GM19324 (cell line): ENCODE measurements around the gene TRPV4.

ENCODE experiments used
- ATAC-seq: cut with Tn5 transposase; IDR thresholded peaks from one replicate; pipeline ENCODE4 v1.9.1; 2021; ENCODE audit warnings: mild to moderate bottlenecking, moderate library complexity; ENCODE audit not compliant: unreplicated experiment, low FRiP score

The TRPV4 gene

GRCh38 chr12:109744986-109745942 is 87.9 kb downstream of the TRPV4 start:
- no peak for ATAC-seq

DNA sequence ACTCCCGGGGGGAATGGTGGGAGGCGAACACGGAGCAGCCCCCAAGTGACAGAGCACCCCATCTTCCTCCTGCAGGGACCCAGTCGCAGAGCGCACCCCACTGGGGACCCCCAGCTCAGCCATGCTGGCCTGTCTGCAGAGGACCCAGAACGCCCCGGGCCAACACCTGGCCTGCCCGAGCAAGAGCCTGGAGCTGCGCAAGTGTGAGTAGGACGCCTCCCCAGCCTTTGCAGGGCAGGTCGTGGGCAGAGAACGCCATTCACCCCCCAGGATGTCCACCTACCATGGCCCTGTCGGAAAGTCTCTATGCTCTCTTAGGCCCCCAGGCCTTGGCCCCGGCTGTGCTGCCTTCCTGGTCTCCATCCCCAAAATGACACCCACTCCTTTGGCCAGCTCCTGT is 89.2 kb downstream of the TRPV4 start:
- ATAC-seq: no peak

DNA sequence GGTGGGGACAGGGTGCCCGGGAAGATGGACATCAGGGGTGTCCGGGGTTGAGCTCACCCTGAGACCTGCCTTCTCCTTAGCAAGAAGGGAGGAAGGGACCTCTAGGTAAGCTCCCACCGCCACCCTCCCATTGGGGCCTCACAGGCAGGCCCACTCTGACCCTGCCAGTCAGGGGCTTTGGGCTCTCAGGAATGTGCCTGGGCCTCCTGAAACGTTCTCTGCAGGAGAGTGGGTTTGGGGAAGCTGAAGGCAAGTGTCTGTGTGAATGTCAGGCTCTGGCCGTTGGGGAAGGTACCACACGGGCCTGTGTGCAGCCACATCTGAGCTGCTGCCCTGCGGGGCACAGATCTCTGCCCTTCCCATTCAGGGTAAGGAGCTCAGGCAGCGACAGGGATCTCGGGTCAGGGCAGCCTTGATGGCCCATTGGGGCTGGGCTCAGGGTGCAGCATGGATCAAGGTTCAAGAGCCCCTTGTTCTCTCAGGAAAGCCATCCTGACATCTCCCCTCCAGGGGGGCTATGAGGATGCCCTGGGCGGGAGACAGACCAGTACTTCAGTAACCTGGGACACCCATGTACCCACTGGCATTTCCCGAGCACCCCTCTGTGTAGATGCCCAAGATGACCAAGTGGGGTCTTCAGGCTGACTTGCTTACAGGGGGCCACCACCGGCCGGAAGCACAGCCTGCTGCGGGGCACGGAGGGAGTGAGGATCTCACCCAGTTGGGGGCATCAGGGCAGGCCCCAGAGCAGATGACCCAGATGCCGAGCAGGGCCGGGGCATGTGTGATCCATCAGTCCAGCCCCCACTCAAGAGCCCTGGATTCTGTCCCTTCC is 89.9 kb downstream of the TRPV4 start:
- no peak for ATAC-seq

GRCh38 chr12:109741970-109742703 is 91.1 kb downstream of the TRPV4 start:
- no peak for ATAC-seq

DNA sequence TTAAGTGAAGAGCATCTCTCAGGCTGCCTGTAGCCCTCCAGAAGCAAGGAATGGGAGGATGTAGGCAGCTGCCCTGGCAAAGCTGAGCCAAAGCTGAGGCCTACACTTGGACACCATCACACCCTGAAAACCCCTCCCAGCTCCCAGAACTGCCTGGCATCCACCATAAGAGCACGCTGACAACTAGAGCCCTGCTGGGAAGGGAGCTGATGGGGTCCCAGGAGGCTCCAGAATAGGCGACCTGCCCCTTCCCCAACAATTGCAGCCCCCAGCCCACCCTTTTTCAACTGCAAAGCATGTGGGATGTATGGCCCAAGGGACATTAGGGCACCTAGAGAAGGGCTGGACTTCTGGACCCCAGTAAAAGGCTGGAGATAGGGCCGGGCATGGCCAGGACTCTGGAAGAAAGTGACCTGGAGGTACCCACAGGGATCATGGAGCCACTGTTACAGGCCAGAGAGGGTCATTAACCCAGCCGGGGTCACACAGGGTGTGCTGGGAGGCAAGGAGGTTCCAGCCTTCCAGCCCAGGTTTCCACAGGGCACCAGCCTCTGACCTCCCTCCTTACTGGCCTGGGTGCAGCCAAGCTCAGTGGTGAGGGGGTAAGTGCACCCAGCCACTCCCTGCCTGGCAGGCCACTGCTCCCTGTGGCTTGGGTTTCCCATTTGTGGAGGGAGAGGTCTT is 91.8 kb downstream of the TRPV4 start:
- no peak for ATAC-seq

GRCh38 chr12:109740694-109741245 is 92.4 kb downstream of the TRPV4 start:
- no peak for ATAC-seq

GRCh38 chr12:109739747-109740693 is 93.2 kb downstream of the TRPV4 start:
- no peak for ATAC-seq

GRCh38 chr12:109738878-109739665 is 94.1 kb downstream of the TRPV4 start:
- ATAC-seq: no peak

GRCh38 chr12:109738209-109738608 is 95.0 kb downstream of the TRPV4 start:
- ATAC-seq: no peak

- ATAC-seq: no peak
Measured at GRCh38 chr12:109737631-109738030, 95.6 kb downstream of the TRPV4 start.

DNA sequence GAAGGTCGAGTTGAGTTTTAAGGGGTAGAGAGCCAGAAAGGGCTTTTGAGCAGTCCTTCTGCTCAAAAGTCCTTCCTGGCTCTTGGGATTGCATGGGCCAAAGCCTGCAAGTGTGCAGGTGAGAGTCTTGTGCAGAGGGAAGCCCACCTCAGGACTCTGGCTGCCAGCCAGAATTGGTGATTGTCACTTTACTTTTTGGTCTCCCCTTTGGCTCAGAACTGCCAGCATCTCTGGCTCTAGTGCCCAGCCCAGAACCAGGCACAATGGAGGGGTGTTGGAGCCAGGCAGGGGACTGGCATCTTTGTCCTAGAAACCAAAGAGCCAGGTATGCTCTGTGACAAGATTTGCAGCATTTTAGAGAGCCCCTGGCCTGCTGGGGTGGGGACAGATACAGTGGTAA is 96.1 kb downstream of the TRPV4 start:
- no peak for ATAC-seq

DNA sequence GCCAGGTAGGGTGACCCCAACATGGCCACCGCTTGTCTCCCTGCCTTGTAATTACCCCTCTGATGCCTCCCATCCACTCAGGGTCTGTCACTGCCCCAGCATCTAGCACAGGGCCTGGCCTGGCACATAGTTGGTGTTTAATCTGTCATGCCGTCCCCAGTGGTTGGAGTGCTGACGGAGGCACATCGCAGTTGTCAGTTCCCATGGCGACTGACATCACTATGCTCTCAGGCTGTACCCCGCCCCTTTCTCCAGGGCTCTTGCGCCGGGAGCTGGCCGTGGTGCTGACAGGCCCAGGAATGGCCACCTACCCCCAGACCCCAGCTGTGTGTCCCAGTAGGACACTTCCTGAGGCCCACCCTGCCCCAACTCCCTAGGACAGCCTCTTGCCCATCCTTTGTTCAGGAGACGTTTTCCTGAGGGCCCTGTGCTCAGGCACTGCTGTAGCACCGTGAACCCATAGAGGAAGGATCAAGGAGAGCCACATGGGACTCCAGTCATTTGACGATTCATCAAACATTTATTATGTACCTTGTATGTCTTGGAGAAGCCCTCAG is 96.6 kb downstream of the TRPV4 start:
- ATAC-seq: no peak

GRCh38 chr12:109735825-109736551 is 97.2 kb downstream of the TRPV4 start:
- ATAC-seq: no peak

- ATAC-seq: no peak
Measured at GRCh38 chr12:109735051-109735521, 98.1 kb downstream of the TRPV4 start.

DNA sequence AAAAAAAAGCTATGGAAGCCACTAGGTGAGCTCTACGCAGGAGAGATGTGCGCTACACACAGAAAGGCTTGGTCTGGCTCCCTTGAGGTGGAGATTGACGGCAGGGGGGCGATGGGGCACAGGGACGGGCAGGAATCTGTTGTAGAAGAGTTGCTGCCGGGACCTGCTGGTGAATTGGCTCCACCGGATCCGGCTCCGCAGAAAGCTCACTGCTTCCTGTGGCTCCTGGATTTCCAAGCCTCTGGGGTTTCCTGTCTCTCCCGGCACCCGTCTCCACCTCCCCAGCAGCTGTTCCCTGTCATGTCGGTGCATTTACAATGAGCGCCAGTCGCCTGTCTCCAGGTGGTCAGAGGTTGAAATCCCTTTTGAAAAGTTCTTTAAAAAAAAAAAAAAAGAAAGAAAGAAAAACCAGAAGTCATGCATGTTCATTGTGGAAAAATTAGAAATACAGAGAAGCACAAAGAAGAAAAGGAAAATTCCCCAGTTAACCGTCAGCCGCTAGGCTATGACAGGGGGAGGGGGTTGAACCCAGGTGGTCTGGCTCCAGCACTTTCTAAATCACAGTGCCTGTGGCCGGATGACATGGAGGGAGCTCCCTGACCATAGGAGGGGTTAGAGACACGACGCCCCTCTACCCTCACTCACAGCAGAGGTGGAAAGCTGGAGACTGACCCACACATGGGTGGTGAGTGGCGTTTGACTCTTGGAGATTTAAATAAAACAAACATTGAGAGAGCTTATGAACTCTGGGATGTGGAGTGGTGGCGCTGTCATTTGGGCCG is 98.8 kb downstream of the TRPV4 start:
- no peak for ATAC-seq
